GM18519 (cell line): ENCODE results near the gene PPM1F.
A peak's percentile ranks its signal among the peaks of the same experiment; 100 is the strongest.
"Not testable (repeated sequence)": the region's sequence is repeated elsewhere in the genome, so short reads cannot be mapped to it uniquely, and the experiment has no call there.

ENCODE experiments used
- ATAC-seq: cut with Tn5 transposase; IDR thresholded peaks from one replicate; pipeline ENCODE4 v1.9.1; 2021; ENCODE audit warnings: mild to moderate bottlenecking, moderate library complexity; ENCODE audit not compliant: unreplicated experiment, low FRiP score

The PPM1F gene

DNA sequence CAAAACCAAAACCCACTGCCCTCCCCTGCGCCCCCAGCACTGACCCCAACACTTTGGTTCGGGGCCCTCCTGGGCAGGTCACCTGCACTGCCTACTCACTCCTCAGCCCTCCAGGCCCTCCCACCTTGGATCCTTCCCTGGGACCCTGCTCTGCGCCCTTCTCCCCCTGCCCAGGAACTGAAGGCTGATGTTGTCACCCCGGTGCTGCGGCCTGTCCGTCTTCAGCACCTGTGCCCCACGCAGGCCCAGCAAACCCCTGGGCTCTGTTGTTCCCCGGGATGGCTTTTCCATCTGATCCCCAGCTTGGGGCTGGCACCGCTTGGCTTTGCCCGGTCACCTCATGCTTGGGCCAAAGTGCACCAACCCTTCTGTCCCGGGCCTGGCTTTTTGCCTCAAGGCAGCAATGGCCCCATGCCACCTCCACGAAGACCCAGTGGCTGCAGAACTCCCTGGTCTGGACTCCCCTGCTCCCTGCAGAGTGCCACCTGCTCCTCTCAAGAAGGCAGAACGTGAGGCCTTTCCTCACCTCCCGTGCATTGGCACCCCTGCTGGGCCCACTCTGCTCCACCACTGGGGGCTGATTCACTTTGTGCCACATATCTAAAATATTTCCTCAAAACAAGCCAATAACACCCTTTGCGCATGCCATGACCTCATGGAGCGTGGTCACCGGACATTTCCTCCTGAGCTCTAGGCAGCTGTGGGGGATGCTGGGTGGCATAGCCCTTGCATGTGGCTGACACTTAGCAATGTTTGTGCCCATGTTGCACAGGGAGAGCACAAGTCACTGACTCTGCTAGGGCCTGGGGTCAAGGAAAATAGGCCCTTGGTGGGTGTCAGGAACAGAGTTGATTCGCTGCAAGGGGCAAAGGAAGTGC lies 8.8 kb downstream of the PPM1F start:
- no peak for ATAC-seq

DNA sequence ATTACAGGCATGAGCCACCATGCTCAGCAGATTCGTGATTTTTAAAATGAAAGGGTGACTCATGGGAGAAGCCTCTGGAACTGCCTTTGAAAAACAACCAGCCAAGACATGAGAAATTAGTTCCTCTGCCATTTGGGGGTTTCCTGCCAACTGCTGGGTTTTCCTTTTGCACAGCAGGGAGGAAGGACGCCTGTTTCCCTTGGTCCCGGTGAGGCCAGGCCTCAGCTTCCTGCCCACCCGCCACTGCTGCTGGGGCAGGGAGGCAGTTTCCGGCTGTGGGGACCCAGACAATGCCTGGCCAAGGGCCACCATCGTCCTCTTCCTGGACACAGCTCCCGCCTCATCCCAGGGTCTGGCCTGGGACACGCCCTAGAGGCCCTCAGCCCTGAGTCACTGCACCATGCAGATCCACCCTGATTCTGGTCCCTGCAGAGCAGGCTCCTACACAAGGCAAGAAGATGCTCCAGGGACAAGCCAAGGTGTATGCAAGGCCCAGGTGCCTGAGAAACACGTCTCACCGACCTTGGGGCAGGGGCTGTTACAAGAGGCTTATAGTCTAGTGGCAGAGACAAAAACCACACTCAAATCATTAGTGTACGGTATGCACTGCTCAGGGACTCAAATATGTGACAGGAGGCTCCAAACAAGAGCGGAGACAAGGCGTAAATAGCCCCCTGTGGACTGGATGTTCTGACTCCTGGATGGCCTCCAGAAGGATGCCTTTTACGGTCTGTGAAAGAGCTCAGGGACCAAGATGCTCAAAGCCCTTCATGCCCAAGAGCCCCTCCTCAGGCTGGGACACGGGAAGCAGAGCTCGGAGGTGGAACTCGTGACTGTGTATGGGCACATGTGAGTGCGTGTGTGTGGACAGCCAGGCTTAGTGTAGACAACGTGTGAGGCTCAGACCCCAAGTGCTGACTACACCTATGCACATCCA lies 10.0 kb downstream of the PPM1F start:
- no peak for ATAC-seq

DNA sequence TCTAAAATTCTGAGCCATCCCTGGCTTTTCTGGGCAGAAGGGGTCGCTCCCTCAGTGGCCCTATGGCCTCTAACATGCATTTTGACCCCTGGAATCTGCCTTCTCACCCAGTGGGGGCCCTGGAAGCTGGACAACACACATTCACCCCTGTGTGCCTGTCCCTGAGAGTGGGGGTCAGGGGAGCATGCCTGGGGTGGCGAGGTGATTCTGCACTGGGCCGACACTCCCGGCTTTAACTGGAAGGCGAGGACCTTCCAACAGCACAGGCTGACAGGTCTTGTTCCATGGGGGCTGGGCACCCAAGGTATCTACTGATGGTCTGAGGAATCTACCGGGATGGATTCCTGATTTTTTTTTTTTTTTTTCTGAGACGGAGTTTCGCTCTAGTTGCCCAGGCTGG lies 10.7 kb downstream of the PPM1F start:
- ATAC-seq = no peak

DNA sequence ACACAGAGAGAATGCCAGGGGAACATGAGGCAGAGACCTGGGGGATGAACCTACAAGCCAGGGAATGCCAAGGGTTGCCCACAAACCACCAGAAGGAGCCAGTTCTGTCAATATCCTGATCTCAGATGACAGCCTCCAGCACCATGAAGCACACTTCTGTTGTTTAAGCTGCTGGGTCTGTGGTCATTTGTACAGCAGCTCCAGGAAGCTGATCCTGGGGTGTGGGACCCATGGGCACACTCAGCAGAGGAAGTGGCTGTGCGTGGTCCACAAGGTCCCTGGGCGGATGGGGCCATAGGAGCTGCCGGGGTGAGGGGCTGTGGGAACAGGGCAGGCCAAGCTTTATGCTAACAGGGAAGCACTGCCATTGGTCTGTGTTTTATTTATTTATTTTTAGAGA lies 12.1 kb downstream of the PPM1F start:
- no peak for ATAC-seq

DNA sequence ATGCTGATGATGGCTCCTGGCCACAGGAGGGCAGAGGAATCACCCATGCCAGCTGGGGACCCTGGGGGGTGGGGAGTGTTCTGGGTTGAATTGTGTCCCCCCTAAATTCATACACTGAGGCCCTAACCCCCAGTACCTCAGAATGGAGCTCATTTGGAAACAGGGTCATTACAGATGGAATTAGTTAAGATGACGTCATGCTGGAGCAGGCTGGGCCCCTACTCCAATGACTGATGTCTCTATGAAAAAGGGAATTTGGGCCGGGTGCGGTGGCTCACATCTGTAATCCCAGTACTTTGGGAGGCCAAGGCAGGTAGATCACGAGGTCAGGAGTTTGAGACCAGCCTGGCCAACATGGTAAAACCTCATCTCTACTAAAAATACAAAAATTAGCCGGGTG lies 12.7 kb downstream of the PPM1F start:
- ATAC-seq = not testable (repeated sequence)

DNA sequence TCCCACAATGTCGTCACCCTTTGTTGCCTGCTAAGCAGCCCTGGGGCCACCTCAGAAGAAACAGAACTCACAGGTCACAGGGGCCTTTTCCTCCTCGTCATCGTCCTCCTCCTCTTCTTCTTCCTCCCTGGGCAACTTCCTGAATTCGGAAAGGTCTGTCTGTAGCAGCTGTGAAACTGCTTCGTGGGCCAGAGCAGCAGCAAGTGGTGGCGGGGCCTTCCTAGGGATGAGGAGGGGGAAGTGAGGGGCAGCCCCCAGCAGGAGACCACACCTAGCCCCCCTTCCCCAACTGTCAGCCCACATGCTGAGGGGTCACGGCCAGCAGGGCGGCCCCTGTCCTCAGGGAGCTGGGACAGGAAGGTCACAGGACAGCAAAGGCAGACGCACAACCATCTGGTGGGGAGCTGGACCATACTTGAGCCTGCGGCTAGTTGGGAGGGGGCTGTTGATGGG lies 13.2 kb downstream of the PPM1F start:
- no peak for ATAC-seq

DNA sequence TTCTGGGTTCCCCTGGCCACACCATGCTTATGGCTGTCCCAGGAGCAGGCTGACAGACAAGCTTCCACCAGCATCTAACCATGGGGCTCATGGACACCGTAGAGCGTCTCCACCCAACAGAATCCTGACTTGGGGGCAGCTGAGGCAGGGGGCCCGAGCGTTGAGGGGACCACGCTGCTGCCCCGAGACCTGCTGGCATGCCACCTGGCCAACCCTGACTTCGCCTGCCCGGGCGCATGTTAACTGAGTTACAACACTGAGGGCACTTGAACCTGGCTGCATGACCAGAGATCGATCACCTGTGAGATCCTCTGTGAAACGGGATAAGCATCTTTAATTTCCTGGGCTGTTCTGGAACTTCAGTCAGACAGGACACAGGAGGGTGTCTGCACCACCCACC lies 13.7 kb downstream of the PPM1F start:
- ATAC-seq = no peak

DNA sequence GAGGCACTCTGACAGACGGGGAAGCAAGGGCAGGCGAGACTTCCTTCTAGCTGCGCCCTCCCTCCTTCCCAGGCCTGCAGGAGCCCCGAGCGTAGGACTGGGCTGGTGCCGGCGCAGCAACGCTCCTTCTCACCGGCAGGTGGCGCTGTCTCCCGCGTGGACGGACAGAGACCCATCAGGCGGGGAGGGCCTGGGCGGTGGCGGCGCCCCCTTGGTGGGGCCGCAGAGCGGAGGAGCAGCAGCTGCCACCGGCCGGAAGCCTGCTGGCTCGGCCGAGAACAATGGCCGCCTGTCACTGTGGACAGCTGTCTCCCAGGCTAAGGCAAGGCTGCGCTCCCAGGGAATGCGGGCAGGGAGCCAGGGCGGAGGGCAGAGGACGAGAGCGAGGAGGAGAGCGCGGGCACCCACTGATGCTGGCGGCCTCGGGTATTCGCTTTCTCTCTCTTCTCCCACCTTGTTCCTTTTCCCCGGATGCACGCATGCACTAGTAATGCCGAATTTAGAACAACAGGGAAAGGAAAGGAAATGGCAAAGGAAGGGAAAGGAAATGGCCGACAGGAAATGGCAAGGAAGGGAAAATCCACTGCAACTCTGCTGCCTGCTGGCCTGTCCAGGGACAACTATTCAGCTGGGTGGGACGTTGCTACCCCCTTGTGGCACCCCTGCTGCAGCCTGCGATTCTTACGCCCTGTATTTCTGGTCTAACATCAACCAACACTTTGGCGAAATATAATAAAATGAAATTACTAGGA lies 14.4 kb downstream of the PPM1F start:
- ATAC-seq = peak; percentile 69

DNA sequence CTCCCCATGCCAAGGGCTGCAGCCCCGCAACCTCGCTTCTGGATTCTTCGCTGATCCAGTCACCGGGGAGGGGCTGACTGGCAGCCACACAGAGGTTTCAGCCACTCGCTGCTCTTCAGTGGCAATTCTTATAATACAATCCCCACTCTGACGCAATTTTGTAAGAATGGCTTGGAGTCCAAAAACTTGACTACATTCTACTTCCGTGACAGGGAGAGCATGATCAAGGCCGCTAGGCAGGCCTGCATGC lies 14.9 kb downstream of the PPM1F start:
- no peak for ATAC-seq

DNA sequence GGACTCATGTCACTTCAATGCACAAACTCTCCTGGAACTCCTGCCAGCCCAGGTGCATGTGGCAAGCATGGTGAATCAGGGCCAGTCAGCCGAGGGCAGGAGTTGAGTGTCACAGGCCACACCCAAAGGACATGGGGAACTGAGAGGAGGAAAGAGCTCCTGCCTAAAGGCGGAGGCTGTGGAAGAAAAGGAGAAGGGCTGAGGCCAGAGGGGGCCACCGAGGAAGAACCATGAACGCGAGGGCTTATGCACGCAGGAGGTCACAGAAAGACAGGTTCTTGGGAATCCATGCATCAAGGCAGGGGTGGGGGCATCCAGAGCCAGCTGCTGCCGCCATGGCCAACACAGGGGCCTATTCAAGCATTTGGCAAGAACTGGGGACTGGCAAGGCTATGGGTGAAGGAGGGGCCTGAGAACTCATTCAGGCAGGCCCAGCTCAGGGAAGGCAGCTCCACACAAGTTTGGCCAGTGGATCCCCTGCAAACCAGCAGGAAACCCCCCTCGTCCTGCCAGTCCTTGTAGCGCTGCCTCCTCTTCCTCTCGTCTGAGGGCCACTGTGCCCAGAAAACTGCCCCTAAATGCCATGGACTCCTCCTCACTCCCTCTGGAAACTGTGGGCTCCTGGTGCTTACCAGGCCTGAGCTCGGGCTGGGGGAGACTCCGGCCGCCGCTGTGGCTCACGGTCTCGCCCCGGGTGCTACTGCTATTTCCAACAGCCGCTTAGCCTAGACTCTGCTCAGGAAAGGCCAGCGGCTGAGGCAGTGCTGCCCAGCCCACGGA lies 15.4 kb downstream of the PPM1F start:
- ATAC-seq = no peak

DNA sequence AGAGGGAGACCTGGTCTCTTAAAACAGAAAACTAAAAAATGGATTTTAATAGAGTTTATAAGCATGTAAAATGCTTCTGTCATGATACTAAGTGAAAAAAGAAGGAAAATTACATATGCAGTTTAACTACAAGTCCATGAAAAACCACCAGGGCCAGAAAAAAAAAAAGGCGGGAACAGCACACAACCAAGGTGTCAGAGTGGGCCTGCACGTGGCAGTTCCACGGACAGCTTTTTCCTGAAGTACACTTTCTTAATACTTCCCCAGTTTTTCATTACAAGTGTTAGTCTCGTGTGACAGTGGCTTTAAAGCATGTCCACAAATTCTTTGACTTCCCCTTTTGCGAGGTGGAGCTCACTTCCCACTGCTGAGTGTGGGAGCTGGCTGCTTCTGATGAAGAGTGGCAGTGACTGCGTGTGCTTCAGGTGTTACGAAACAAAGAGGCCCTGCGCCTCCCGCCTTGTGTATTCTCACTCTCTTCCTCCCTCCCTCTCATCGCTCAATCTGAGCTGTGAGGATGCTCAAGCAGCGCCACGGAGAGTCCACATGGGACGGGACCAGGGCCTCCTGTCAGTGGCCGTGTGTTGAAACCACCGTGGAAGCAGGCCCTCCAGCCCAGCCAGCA lies 16.4 kb downstream of the PPM1F start:
- no peak for ATAC-seq

DNA sequence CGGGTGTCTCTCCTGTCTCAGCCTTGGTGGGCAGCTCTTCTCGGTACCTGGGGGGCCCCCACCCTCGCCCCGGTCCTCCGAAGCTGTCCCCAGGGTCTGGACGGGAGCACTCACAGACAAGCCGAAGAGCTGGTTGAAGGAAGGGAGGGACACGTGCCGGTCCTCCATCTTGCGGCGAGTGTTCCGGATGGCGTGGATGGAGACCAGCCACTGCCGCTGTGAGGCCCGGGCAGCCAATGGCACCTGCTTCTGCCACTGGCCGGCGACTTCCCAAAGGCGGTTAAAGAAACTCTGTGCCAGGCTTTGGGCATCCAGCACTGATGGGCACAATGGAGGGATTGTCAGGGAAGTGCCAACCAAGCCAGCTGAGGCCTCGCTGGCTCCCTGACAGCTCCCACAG lies 18.7 kb downstream of the PPM1F start:
- no peak for ATAC-seq

DNA sequence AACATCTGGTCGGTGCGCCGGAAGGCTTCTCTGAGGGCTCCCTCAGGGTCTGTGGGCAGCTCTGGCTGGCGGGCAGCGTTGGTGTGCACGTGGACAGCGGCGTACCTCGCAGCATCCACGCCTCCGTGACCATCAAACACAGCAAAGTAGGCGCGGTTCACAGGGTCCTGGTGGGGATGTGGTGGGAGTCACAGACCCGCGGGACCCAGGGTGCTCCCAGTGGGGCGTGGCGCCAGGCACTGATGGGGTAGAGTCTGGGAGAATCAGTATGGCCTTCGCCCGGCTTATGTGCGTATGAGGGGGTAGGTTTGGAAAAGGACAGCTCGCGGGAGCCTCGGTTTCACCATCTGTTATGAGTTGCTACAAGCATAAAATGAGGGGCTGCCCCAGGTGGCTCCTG lies 19.2 kb downstream of the PPM1F start:
- no peak for ATAC-seq

DNA sequence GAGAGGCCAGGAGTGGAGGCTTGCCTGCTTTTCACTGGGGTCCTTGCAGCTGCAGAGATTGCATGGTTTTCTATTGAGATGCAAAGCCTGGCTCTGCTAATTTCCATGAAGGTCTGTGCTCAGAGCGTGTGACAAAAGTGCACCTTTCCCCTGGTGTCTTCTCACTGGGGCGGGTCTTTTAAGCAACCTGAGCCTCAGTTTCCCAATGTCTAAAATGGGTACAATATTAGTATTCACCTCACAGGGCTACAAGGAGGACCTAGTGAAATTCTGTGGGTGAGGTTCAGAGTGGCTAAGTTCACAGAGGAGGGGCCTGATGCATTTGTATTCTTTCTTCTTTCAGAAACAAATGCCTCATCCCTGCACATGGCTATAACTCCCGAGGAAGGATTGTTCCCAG lies 20.3 kb downstream of the PPM1F start:
- no peak for ATAC-seq

DNA sequence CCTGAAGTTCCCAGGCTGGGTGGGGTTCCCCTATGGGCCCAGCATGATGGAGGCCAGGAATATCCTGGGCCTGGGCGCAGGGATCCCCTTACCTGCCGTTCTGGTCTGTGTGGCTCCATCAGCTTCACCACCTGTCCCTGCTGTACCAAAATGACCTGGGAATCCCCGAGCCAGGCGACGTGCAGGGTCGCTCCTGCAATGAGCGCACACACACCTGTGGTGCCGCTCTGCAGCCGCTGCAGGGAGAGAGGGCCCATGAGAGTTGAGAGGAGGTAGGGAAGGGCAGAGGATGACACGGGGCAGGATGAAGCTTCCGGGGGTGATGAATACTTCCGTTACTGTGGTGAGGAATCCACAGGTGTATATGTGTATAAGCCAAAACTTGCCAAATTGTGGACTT lies 21.6 kb downstream of the PPM1F start:
- no peak for ATAC-seq

DNA sequence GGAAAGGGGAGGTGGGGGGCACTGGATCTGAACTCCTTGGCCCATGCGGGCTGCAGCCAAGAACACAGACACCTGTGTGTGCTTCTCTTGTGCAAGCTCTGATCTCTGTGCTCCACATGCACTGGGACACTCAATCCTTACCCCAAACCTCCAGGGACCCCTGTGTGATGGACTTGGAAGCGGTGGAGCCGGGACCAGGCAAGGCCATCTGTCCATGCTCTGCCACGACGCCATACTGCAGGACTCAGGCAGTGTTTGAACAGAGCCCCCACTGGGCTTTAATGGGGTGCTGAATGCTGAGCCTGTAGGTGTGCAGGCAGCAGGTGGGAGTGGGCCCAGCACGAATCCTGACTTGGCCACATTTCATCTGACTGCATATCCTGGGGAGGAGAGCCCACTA lies 23.4 kb downstream of the PPM1F start:
- no peak for ATAC-seq

DNA sequence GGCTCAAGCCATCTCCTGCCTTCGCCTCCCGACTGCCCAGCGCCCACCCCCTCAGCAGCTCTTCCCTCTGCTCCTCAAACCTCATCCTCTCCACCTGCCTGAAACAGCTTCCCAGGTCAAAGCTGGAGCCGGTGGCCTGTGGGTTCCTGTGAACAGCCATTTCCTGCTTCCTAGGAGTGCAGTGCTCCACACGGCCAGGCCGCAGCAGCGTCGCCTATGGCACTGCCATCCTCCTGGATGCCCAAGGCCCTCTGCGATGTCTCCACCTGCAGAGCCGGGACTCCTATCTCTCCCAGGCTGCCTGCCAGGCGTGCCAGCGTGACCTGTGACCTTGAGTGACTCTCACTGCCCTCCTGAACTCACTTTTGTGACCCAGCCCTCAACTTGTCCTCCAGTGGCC lies 24.6 kb downstream of the PPM1F start:
- no peak for ATAC-seq

DNA sequence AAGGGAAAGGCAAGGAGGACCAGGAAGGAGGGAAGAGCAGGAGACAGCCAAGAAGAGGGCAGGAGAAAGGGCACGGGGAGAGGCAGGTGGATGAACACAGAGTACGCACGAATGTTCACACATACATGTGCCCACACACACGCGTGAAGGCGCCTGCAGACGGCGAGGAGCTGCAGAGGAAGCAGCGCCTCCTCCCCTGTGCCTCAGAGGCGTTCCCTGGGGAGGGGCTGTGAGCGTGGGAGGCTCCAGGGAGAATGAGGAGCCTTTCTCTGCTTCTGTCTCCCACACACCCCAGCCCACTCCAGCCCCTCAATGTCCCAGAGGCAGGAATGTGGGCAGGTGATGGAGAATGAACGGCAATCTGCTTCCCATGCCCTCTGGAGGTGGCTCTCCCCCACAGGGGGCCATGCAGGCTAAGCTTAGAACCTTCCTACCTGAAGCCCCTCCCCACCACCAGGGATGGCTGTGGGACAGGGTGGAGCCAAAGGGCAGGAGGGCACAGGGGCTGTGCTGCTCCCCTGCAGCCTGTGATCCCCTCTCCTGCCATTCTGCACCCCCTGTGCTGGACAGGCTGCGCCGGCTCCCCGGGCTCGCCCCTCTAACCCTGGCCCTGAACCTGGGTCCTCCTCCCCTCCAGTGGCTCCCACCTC lies 25.3 kb downstream of the PPM1F start:
- no peak for ATAC-seq

DNA sequence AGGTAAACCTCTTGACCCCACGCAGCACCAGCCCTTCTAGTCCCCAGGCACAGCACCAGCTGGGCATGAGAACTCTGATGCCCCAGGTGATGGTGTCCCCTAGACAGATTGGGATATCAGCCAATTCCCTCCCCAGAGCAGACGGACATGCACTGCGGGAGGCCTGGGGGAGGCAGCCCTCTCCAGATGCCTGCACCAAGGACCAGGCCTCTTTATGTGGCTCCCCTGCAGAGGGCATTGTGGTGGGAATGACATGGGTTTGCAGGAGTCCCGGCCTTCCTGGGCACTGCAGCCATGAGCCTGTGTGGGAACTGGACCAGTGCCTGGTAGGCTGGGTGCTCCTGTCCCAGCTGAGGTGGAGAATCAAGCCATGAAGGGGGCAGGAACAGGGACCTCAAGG lies 25.9 kb downstream of the PPM1F start:
- ATAC-seq = no peak
